Measurements from ENCODE around the gene TIMD4.
"Not testable (repeated sequence)": the region's sequence is repeated elsewhere in the genome, so short reads cannot be mapped to it uniquely, and the experiment has no call there.

The TIMD4 gene

DNA sequence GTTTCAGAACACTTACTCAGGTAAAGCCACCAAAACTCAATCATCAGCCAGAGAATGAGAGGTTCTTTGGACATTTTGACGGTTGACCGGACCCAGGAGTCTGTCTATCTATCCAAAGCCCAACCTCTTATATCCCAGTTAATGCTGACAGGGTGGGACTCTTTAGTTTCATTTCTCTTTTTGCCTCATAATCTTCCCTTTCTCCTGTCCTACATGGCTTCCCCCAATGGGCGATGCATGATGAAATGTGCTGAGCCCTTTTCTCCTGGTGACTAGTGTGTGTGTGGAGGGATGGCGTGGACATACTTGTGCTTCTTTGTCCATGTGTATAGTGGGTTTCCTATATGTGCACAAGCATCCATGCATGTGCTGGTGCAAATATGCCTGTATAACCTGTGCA lies at the start of gene TIMD4:
Gene TIMD4, minus strand, starts transcription at position 102 of the 400 bp plus-strand sequence. Its CDS starts 28 bp downstream, at position 74.
- H3K79me2 ChIP-seq (ENCODE audit: control insufficient read depth, insufficient read depth, low read length, unreplicated experiment) = no peaks in the 10 kb centered on the region
- no peaks in the 10 kb centered on the region for H3K4me1 ChIP-seq (ENCODE audit: control insufficient read depth, insufficient read depth, low read length, unreplicated experiment)
- no peak within 1 kb of the TSS for H2AFZ ChIP-seq (ENCODE audit: low read length, unreplicated experiment)
- no peaks in the 10 kb centered on the region for H3K36me3 ChIP-seq (ENCODE audit: insufficient read depth, low read length)
- H3K4me3 ChIP-seq (ENCODE audit: low read depth, low read length) = no peak within 1 kb of the TSS
- H3K27ac ChIP-seq (ENCODE audit: low read depth, low read length) = no peak within 1 kb of the TSS
- no peaks in the 10 kb centered on the region for H3K27me3 ChIP-seq (ENCODE audit: insufficient read depth, low read length)

DNA sequence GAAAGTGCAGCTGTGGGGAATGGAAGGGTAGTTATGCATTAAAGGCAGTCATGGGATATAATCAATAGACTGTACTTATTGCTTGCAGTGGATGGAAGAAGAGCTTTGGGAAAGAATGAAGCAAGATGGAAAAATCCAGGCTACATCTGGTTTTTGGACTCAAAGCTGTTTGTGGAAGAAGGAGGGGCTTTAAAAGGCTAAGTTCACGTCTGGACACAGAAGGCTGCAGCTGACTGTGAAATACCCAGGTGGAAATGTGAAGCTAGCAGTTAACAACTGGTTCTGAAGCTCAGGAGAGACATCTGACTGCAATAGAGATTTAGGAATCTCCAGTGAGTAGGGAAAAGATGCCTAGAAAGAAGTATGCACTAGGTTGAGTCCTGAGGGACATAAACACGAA lies 43.2 kb upstream of the TIMD4 start:
- Histone ChIP-seq H3K4me1 (ENCODE audit: control insufficient read depth, insufficient read depth, low read length, unreplicated experiment) (no peaks in the 10 kb centered on the region), H3K4me3 (ENCODE audit: low read depth, low read length) (no peak overlapping the region), H2AFZ (ENCODE audit: low read length, unreplicated experiment) (no peak overlapping the region), H3K27me3 (ENCODE audit: insufficient read depth, low read length) (no peaks in the 10 kb centered on the region), H3K79me2 (ENCODE audit: control insufficient read depth, insufficient read depth, low read length, unreplicated experiment) (no peaks in the 10 kb centered on the region), H3K36me3 (ENCODE audit: insufficient read depth, low read length) (no peaks in the 10 kb centered on the region), H3K27ac (ENCODE audit: low read depth, low read length) (no peak overlapping the region)

DNA sequence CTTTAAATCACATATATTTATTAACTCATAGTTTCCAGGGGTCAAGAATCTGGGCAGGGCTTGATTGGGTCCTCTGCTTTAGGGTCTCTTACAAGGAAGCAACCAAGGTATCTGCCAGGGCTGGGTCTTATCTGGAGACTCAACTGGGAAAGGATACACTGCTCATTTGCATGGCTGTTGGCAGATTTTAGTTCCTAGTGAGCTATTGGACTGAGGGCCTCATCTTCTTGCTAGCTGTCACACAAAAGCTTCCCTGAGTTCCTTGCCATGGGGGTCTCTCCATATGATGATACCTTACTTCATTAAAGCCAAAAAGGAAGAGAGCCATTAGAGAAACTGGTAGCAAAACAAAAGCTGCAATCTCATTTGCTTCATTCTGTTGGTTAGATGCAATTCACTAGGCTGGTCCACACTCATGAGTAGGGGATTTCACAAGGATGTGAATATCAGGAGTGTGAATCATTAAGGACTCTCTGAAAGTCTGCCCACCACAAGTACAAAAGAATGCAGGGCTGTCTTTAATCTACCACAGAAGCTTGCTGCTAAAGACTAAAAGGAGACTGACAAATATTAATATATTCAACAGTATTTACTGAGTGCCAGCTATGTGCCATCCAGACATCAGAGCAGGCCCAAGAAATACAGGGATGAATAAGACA lies 42.0 kb upstream of the TIMD4 start:
- Histone ChIP-seq H3K4me3 (ENCODE audit: low read depth, low read length) (no peak overlapping the region), H3K27ac (ENCODE audit: low read depth, low read length) (no peak overlapping the region), H3K27me3 (ENCODE audit: insufficient read depth, low read length) (no peaks in the 10 kb centered on the region), H3K79me2 (ENCODE audit: control insufficient read depth, insufficient read depth, low read length, unreplicated experiment) (no peaks in the 10 kb centered on the region), H2AFZ (ENCODE audit: low read length, unreplicated experiment) (no peak overlapping the region), H3K36me3 (ENCODE audit: insufficient read depth, low read length) (no peaks in the 10 kb centered on the region), H3K4me1 (ENCODE audit: control insufficient read depth, insufficient read depth, low read length, unreplicated experiment) (no peaks in the 10 kb centered on the region)

DNA sequence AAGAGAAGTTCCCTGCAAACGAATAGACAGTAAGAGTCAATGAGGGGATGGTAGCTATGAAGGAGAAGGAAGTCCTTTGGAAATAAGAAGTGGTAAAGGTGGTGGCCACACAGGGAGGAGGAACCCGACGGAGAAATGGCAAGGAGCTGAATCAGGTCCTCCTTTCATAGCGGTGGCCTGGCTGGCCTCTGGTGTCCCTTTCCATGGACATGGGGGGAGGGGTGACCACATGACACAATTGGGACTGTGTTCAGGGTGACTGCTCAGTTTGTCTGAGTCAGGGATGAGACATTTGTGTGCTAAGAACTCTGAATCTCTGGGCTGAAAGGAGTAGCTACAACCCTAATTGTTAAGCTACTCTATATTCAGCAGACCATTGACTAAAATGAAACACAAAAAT lies 28.7 kb upstream of the TIMD4 start:
- Histone ChIP-seq H3K4me3 (ENCODE audit: low read depth, low read length) (no peak overlapping the region), H2AFZ (ENCODE audit: low read length, unreplicated experiment) (no peak overlapping the region), H3K27ac (ENCODE audit: low read depth, low read length) (no peak overlapping the region), H3K4me1 (ENCODE audit: control insufficient read depth, insufficient read depth, low read length, unreplicated experiment) (no peaks in the 10 kb centered on the region), H3K36me3 (ENCODE audit: insufficient read depth, low read length) (no peaks in the 10 kb centered on the region), H3K27me3 (ENCODE audit: insufficient read depth, low read length) (no peaks in the 10 kb centered on the region), H3K79me2 (ENCODE audit: control insufficient read depth, insufficient read depth, low read length, unreplicated experiment) (no peaks in the 10 kb centered on the region)

DNA sequence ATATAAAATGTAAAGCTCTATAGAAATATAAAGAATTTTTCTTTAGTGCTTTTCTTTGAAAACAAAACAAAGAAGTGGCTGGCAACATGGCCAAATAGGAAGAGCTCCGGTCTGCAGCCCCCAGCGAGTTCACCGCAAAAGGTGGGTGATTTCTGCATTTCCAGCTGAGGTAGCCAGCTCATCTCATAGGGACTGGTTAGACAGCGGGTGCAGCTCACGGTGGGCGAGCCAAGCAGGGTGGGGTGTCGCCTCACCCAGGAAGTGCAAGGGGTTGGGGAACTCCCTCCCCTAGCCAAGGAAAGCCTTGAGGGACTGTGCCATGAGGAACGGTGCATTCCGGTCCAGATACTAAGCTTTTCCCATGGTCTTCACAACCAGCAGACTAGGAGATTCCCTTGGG lies 21.0 kb upstream of the TIMD4 start:
- no peaks in the 10 kb centered on the region for H3K27me3 ChIP-seq (ENCODE audit: insufficient read depth, low read length)
- no peak overlapping the region for H2AFZ ChIP-seq (ENCODE audit: low read length, unreplicated experiment)
- H3K4me3 ChIP-seq (ENCODE audit: low read depth, low read length) = no peak overlapping the region
- no peaks in the 10 kb centered on the region for H3K79me2 ChIP-seq (ENCODE audit: control insufficient read depth, insufficient read depth, low read length, unreplicated experiment)
- no peaks in the 10 kb centered on the region for H3K36me3 ChIP-seq (ENCODE audit: insufficient read depth, low read length)
- no peaks in the 10 kb centered on the region for H3K4me1 ChIP-seq (ENCODE audit: control insufficient read depth, insufficient read depth, low read length, unreplicated experiment)
- no peak overlapping the region for H3K27ac ChIP-seq (ENCODE audit: low read depth, low read length)

DNA sequence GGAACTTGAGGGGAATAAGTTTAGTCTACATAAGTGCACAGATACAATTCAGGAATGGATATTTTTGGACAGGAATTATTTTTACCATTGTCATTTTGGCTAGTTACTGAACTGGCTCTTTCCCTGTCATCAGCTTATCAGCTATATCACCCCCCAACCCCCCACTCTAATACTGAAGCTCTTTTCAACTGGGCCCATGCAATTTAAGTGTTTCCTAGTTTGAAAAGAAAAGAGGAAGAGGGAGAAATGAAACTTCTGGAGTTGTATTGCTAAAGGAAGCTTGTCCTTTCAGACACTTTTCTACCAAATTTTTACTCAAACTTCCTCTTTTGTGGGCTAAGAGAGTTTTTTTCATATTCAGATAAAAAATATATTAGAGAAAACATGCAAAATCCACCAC lies 18.5 kb upstream of the TIMD4 start:
- Histone ChIP-seq H3K4me3 (ENCODE audit: low read depth, low read length) (no peak overlapping the region), H3K4me1 (ENCODE audit: control insufficient read depth, insufficient read depth, low read length, unreplicated experiment) (no peaks in the 10 kb centered on the region), H3K27ac (ENCODE audit: low read depth, low read length) (no peak overlapping the region)

DNA sequence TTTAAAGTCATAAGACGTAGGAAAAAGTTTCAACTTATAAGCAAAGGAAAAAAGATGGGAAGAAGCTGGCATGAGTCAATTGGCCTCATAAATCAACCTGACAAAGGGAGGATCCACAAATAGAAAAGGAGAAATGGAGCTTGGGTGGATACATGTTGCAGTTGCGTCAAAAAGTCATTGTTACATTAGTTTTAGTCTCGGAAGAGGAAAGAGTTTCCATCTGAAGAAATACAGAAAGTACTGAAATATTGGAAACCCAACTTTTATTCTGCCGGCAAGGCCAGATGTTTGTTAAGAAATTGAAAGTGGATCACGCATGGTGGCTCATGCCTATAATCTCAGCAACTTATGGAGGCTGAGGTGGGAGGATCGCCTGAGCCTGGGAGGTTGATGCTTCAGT lies 11.3 kb upstream of the TIMD4 start:
- H2AFZ ChIP-seq (ENCODE audit: low read length, unreplicated experiment) = no peak overlapping the region
- no peaks in the 10 kb centered on the region for H3K79me2 ChIP-seq (ENCODE audit: control insufficient read depth, insufficient read depth, low read length, unreplicated experiment)
- H3K4me1 ChIP-seq (ENCODE audit: control insufficient read depth, insufficient read depth, low read length, unreplicated experiment) = no peaks in the 10 kb centered on the region

More for the DNA sequence above, 18.5 kb upstream of the TIMD4 start:
- Histone ChIP-seq H3K27me3 (ENCODE audit: insufficient read depth, low read length) (no peaks in the 10 kb centered on the region), H2AFZ (ENCODE audit: low read length, unreplicated experiment) (no peak overlapping the region), H3K79me2 (ENCODE audit: control insufficient read depth, insufficient read depth, low read length, unreplicated experiment) (no peaks in the 10 kb centered on the region), H3K36me3 (ENCODE audit: insufficient read depth, low read length) (no peaks in the 10 kb centered on the region)

DNA sequence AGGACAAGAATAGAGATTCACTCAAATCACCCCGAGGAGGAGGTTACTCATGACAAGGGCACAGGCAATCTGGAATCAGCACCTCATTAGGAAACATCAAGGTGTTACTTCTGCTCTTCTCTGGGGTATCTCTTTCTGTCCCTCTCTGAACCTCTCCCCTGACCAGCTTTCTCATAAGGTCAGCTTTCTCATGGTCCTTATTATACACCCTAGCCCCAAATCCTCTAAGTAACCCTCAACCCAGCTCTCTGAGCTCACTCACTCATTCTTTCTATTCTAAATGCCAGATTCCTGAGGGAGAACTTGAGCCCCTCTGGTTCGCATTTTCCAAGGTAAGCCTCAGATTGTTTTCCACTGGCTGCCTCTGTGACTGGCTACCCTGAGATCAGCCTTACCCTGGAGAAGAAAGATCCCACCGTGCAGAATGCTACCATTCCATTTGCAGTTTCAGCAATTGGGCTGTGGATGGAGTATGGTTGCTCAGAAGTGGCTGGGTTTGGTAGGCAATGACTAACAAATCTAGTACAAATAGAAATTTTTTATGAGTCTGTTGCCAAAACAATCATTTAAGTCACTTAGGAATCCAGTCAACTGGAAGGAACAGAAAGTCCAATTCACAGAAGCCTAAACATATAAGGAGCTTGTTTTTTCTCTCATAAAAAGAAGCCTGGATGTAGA lies 9.0 kb upstream of the TIMD4 start:
- H3K27ac ChIP-seq (ENCODE audit: low read depth, low read length) = no peak overlapping the region
- no peaks in the 10 kb centered on the region for H3K79me2 ChIP-seq (ENCODE audit: control insufficient read depth, insufficient read depth, low read length, unreplicated experiment)
- H3K4me1 ChIP-seq (ENCODE audit: control insufficient read depth, insufficient read depth, low read length, unreplicated experiment) = no peaks in the 10 kb centered on the region
- no peaks in the 10 kb centered on the region for H3K36me3 ChIP-seq (ENCODE audit: insufficient read depth, low read length)
- no peaks in the 10 kb centered on the region for H3K27me3 ChIP-seq (ENCODE audit: insufficient read depth, low read length)
- H3K4me3 ChIP-seq (ENCODE audit: low read depth, low read length) = no peak overlapping the region
- H2AFZ ChIP-seq (ENCODE audit: low read length, unreplicated experiment) = no peak overlapping the region

More for the DNA sequence above, 11.3 kb upstream of the TIMD4 start:
- H3K27ac ChIP-seq (ENCODE audit: low read depth, low read length) = no peak overlapping the region
- H3K27me3 ChIP-seq (ENCODE audit: insufficient read depth, low read length) = no peaks in the 10 kb centered on the region
- H3K4me3 ChIP-seq (ENCODE audit: low read depth, low read length) = no peak overlapping the region
- no peaks in the 10 kb centered on the region for H3K36me3 ChIP-seq (ENCODE audit: insufficient read depth, low read length)

DNA sequence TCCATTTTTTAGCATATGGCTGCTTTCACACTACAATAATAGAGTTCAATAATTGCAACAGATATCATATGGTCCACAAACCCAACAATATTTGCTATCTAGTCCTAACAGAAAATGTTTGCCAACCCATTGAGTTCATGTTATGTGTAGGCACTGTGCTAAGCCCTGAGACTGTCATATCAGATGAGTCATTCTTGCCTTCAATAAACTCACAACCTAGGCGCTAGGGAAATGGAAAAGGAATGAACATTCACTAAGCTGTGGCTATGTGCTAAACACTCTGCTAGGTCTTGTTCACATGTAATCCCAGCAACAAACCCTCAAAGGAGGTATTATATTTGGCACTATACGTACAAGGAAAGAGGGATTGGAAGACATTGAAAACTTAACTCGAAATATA lies 8.4 kb upstream of the TIMD4 start:
- Histone ChIP-seq H2AFZ (ENCODE audit: low read length, unreplicated experiment) (no peak overlapping the region), H3K4me3 (ENCODE audit: low read depth, low read length) (no peak overlapping the region), H3K4me1 (ENCODE audit: control insufficient read depth, insufficient read depth, low read length, unreplicated experiment) (no peaks in the 10 kb centered on the region), H3K27me3 (ENCODE audit: insufficient read depth, low read length) (no peaks in the 10 kb centered on the region), H3K27ac (ENCODE audit: low read depth, low read length) (no peak overlapping the region), H3K36me3 (ENCODE audit: insufficient read depth, low read length) (no peaks in the 10 kb centered on the region), H3K79me2 (ENCODE audit: control insufficient read depth, insufficient read depth, low read length, unreplicated experiment) (no peaks in the 10 kb centered on the region)

DNA sequence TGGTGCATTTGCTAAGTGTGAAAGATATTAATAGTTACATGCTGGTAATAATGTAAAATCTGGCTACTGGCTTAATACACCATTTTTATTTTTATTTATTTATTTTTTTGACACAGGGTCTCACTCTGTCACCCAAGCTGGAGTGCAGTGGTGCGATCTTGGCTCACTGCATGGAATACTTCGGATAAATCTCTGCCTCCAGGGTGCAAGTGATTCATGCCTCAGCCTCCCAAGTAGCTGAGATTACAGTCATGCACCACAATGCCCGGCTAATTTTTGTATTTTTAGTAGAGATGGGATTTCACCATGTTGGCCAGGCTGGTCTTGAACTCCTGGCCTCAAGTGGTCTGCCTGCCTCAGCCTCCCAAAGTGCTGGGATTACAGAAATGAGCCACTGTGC lies 4.4 kb upstream of the TIMD4 start:
- not testable (repeated sequence) for H3K4me1 ChIP-seq (ENCODE audit: control insufficient read depth, insufficient read depth, low read length, unreplicated experiment); H3K4me3 ChIP-seq (ENCODE audit: low read depth, low read length); H3K36me3 ChIP-seq (ENCODE audit: insufficient read depth, low read length); H2AFZ ChIP-seq (ENCODE audit: low read length, unreplicated experiment); H3K27ac ChIP-seq (ENCODE audit: low read depth, low read length); H3K79me2 ChIP-seq (ENCODE audit: control insufficient read depth, insufficient read depth, low read length, unreplicated experiment); H3K27me3 ChIP-seq (ENCODE audit: insufficient read depth, low read length)

DNA sequence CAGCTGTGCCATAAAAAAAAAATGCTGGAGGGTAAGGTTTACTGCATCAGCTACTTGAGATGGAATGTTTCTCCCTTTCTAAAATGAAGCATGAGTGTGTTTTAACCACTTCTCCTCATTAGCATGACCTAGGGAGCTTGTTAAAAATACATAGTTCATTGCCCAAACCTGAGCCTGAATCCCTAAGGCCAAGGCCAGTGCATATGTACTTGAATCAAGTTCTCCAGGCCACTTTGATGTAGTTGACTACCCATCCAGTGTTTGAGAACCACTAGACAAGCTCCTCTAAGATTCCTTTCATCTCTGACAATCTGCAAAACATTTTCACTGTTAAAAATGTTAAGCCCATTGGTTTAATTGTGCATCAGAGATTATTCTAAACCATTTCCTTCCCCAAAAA lies 6.7 kb downstream of the TIMD4 start:
- Histone ChIP-seq H3K27me3 (ENCODE audit: insufficient read depth, low read length) (no peaks in the 10 kb centered on the region), H3K36me3 (ENCODE audit: insufficient read depth, low read length) (no peaks in the 10 kb centered on the region), H3K4me1 (ENCODE audit: control insufficient read depth, insufficient read depth, low read length, unreplicated experiment) (no peaks in the 10 kb centered on the region), H3K27ac (ENCODE audit: low read depth, low read length) (no peak overlapping the region), H3K4me3 (ENCODE audit: low read depth, low read length) (no peak overlapping the region), H2AFZ (ENCODE audit: low read length, unreplicated experiment) (no peak overlapping the region), H3K79me2 (ENCODE audit: control insufficient read depth, insufficient read depth, low read length, unreplicated experiment) (no peaks in the 10 kb centered on the region)
